Ascending aorta (tissue), 2 donors: Measurements from ENCODE around the gene ATPAF2. TPM values are rescaled to one million over a fixed set of nuclear protein-coding genes. Genes with fewer than 3 reads are reported as not detected.

Experiments used
- DNase-seq, 2 donors: peaks; one replicate each; pipeline ENCODE4 v3.0.0-alpha.2; 2019; ENCODE audit warnings: low spot score in 2 of 2
- H3K27ac ChIP-seq, 2 donors: fragments of 200-600 bp; sonication (generic); one replicate each; pipeline ENCODE4 v1.5.1; 2016 to 2017; ENCODE audit warnings: mild to moderate bottlenecking in 1 of 2
- H3K27me3 ChIP-seq: fragments of 200-600 bp; sonication (generic); one replicate; pipeline ENCODE4 v1.5.1; 2017
- H3K36me3 ChIP-seq, 2 donors: fragments of 200-600 bp; sonication (generic); one replicate each; pipeline ENCODE4 v1.5.1; 2016
- H3K4me1 ChIP-seq, 2 donors: fragments of 200-600 bp; sonication (generic); one replicate each; pipeline ENCODE4 v1.5.1; 2016 to 2017; ENCODE audit warnings: mild to moderate bottlenecking in 1 of 2
- H3K4me3 ChIP-seq, 2 donors: fragments of 200-600 bp; sonication (generic); one replicate each; pipeline ENCODE4 v1.5.1; 2016 to 2017; ENCODE audit warnings: mild to moderate bottlenecking in 1 of 2
- H3K9me3 ChIP-seq, 2 donors: fragments of 200-600 bp; sonication (generic); one replicate each; pipeline ENCODE4 v1.5.1; 2016
- CTCF ChIP-seq, 3 experiments: fragments of 200-600 bp in 2 of 3; fragments of 450-650 bp in 1 of 3; sonication (generic) in 2 of 3; IDR thresholded peaks; one replicate each; pipeline ENCODE4 v1.5.1; 2016 to 2019; ENCODE audit warnings: antibody characterized with exemption in 3 of 3, mild to moderate bottlenecking in 1 of 3, moderate library complexity in 1 of 3
- intact Hi-C: fragments of 100-400 bp; cut with DNase I; formaldehyde crosslinking; loops from one replicate; pipeline ENCODE4 v1.15.1; 2023
- total RNA-seq: library from RNA; depleted of rRNA; stranded (reverse); fragments of >200 nt; gene quantifications from one replicate; pipeline ENCODE4 v1.1.0, GENCODE V29; 2016

Gene ATPAF2
- total RNA-seq, 1 donor from 2014 or later, result 2.6 TPM

GRCh38 chr17:18011286-18011685 lies 27.7 kb downstream of the ATPAF2 start:
- intact Hi-C loops, result no loop called here
- H3K36me3 ChIP-seq, result peaks cover 6 to 18% of the 10 kb centered on the region in 2 donors
- no peak for DNase-seq

GRCh38 chr17:18009609-18010420 lies 29.2 kb downstream of the ATPAF2 start:
- no peak for TF ChIP-seq CTCF (IDR thresholded peaks at IDR 0.05)
- H3K9me3 ChIP-seq, result no peaks in the 10 kb centered on the region
- H3K27me3 ChIP-seq, result no peaks in the 10 kb centered on the region
- H3K27ac ChIP-seq, result no peak overlapping the region
- H3K4me3 ChIP-seq, result no peak overlapping the region
- H3K36me3 ChIP-seq, result peaks cover 0 to 11% of the 10 kb centered on the region in 2 donors
- H3K4me1 ChIP-seq, result no peaks in the 10 kb centered on the region
- DNase-seq, result no peak
- intact Hi-C loops, result no loop called here

More at GRCh38 chr17:18011286-18011685, 27.7 kb downstream of the ATPAF2 start:
- Histone ChIP-seq H3K9me3 (no peaks in the 10 kb centered on the region), H3K4me3 (no peak overlapping the region), H3K4me1 (no peaks in the 10 kb centered on the region), H3K27ac (no peak overlapping the region), H3K27me3 (no peaks in the 10 kb centered on the region)
- no peak for TF ChIP-seq CTCF (IDR thresholded peaks at IDR 0.05)

- H3K27ac ChIP-seq, result no peak overlapping the region
- H3K4me3 ChIP-seq, result no peak overlapping the region
- TF ChIP-seq CTCF (IDR thresholded peaks at IDR 0.05), result no peak
- H3K4me1 ChIP-seq, result no peaks in the 10 kb centered on the region
- no peak for DNase-seq
- intact Hi-C loops, result no loop called here
- H3K36me3 ChIP-seq, result peaks cover 0 to 11% of the 10 kb centered on the region in 2 donors
- no peaks in the 10 kb centered on the region for H3K9me3 ChIP-seq
- H3K27me3 ChIP-seq, result no peaks in the 10 kb centered on the region
Measured at GRCh38 chr17:18008496-18009268, 30.3 kb downstream of the ATPAF2 start.

GRCh38 chr17:18006495-18007239 lies 32.3 kb downstream of the ATPAF2 start:
- Histone ChIP-seq H3K9me3 (no peaks in the 10 kb centered on the region), H3K4me3 (no peak overlapping the region), H3K36me3 (peaks cover 0 to 11% of the 10 kb centered on the region in 2 donors), H3K27me3 (no peaks in the 10 kb centered on the region), H3K4me1 (no peaks in the 10 kb centered on the region), H3K27ac (no peak overlapping the region)
- no peak for TF ChIP-seq CTCF (IDR thresholded peaks at IDR 0.05)
- DNase-seq, result no peak
- intact Hi-C loops, result no loop called here

- Histone ChIP-seq H3K4me1 (no peaks in the 10 kb centered on the region), H3K27ac (no peak overlapping the region), H3K27me3 (no peaks in the 10 kb centered on the region), H3K4me3 (no peak overlapping the region), H3K36me3 (peaks cover 0 to 11% of the 10 kb centered on the region in 2 donors), H3K9me3 (no peaks in the 10 kb centered on the region)
- DNase-seq, result no peak
- intact Hi-C loops, result no loop called here
- no peak for TF ChIP-seq CTCF (IDR thresholded peaks at IDR 0.05)
Measured at GRCh38 chr17:18005496-18005895, 33.5 kb downstream of the ATPAF2 start.
